Keratinocyte (primary cell): Measurements from ENCODE around the gene SLC9A2. TPM values are rescaled to one million over a fixed set of nuclear protein-coding genes. Genes with fewer than 3 reads are reported as not detected.

ENCODE experiments used
- DNase-seq: peaks from one replicate; pipeline ENCODE4 v3.0.0-alpha.2; 2011; ENCODE audit warnings: low read depth, missing footprints, low spot score
- FAIRE-seq: peaks from 2 replicates; lab custom pipeline; 2011; peaks lifted over from hg19 to GRCh38; lab: Jason Lieb, UNC
- H2AFZ ChIP-seq: 2 replicates; pipeline ENCODE4 v1.6.0; 2012; ENCODE audit warnings: low read length, control low read depth, inconsistent platforms; ENCODE audit not compliant: control insufficient read depth
- H3K27ac ChIP-seq: 2 replicates; pipeline ENCODE4 v1.5.1; 2011; ENCODE audit warnings: low read length; ENCODE audit not compliant: control insufficient read depth, insufficient read depth
- H3K27me3 ChIP-seq: 3 replicates; pipeline ENCODE4 v1.6.0; 2011; ENCODE audit warnings: low read length; ENCODE audit not compliant: control insufficient read depth, insufficient read depth; ENCODE audit errors: extremely low read depth
- H3K36me3 ChIP-seq, 2 experiments: 2 replicates in 1 of 2; 3 replicates in 1 of 2; pipeline ENCODE4 v1.5.1; 2011; ENCODE audit warnings: low read length in 2 of 2, mild to moderate bottlenecking in 1 of 2; ENCODE audit not compliant: control insufficient read depth in 2 of 2, insufficient read depth in 2 of 2; ENCODE audit errors: extremely low read depth in 1 of 2
- H3K4me1 ChIP-seq: 3 replicates; pipeline ENCODE4 v1.5.1; 2011; ENCODE audit warnings: low read length; ENCODE audit not compliant: control insufficient read depth, insufficient read depth; ENCODE audit errors: extremely low read depth
- H3K4me2 ChIP-seq: 3 replicates; pipeline ENCODE4 v1.6.0; 2011; ENCODE audit warnings: low read depth, low read length; ENCODE audit not compliant: control insufficient read depth, insufficient read depth; ENCODE audit errors: extremely low read depth
- H3K4me3 ChIP-seq, 3 experiments: fragments of 200-600 bp in 1 of 3; sonication (generic) in 1 of 3; 2 replicates in 2 of 3; 3 replicates in 1 of 3; pipeline ENCODE4 v1.5.1; 2011 to 2016; ENCODE audit warnings: low read length in 3 of 3, mild to moderate bottlenecking in 3 of 3, control low read depth in 2 of 3, inconsistent platforms in 1 of 3, low read depth in 1 of 3, mixed read lengths in 1 of 3, mixed run types in 1 of 3, moderate library complexity in 1 of 3; ENCODE audit not compliant: control insufficient read depth in 2 of 3, insufficient read depth in 2 of 3; ENCODE audit errors: extremely low read depth in 1 of 3
- H3K79me2 ChIP-seq: 2 replicates; pipeline ENCODE4 v1.6.0; 2012; ENCODE audit warnings: low read length; ENCODE audit not compliant: control insufficient read depth, insufficient read depth
- H3K9ac ChIP-seq: 3 replicates; pipeline ENCODE4 v1.6.0; 2011; ENCODE audit warnings: low read length; ENCODE audit not compliant: control insufficient read depth, insufficient read depth; ENCODE audit errors: extremely low read depth
- H3K9me1 ChIP-seq: 3 replicates; pipeline ENCODE4 v1.6.0; 2011; ENCODE audit warnings: low read length; ENCODE audit not compliant: control insufficient read depth, insufficient read depth; ENCODE audit errors: extremely low read depth
- H3K9me3 ChIP-seq: 2 replicates; pipeline ENCODE4 v1.5.1; 2012; ENCODE audit warnings: low read depth, low read length; ENCODE audit not compliant: control insufficient read depth
- H4K20me1 ChIP-seq: 3 replicates; pipeline ENCODE4 v1.6.0; 2011; ENCODE audit warnings: low read length; ENCODE audit not compliant: control insufficient read depth, insufficient read depth; ENCODE audit errors: extremely low read depth
- CTCF ChIP-seq, 3 experiments: IDR thresholded peaks in 1 of 3; conservative IDR thresholded peaks in 1 of 3; optimal IDR thresholded peaks in 1 of 3; 2 replicates in 2 of 3; 3 replicates in 1 of 3; pipeline versions ENCODE3 to v1.5.1; 2011; ENCODE audit warnings: low read length in 3 of 3, mild to moderate bottlenecking in 3 of 3, moderate library complexity in 2 of 3, control low read depth in 1 of 3, inconsistent platforms in 1 of 3; ENCODE audit not compliant: insufficient read depth in 2 of 3; ENCODE audit errors: extremely low read depth in 1 of 3
- EZH2 ChIP-seq: IDR thresholded peaks from one replicate; pipeline ENCODE4 v1.6.1; 2012; ENCODE audit warnings: inconsistent platforms, mild to moderate bottlenecking, low read length, moderate library complexity
- dilution Hi-C: fragments of 300-500 bp; cut with MboI; formaldehyde crosslinking; loops from one replicate; pipeline ENCODE4 v1.7.0; 2020; ENCODE audit warnings: low sequenced_read_pairs; ENCODE audit not compliant: extremely low pct_ligation_motif_present
- polyA plus RNA-seq, 5 experiments: library from polyadenylated mRNA; depleted of rRNA in 3 of 5; stranded (reverse) in 3 of 5; stranded (forward) in 1 of 5; unstranded in 1 of 5; fragments of >200 nt; gene quantifications; 1 replicate in 1 of 5; 2 replicates in 3 of 5; 3 replicates in 1 of 5; pipeline versions ENCODE4 v1.2.1 to v1.2.3, GENCODE V29; 2011 to 2012; ENCODE audit warnings: missing spikeins in 2 of 5, low read depth in 1 of 5, low replicate concordance in 1 of 5

Gene SLC9A2
- polyA plus RNA-seq, 1 donor (not counting 4 experiments of a cell fraction or from before 2014, with no cell fraction given) = 0.13 TPM

GRCh38 chr2:102637358-102637757 lies 18.0 kb downstream of the SLC9A2 start:
- H3K27me3 ChIP-seq = no peaks in the 10 kb centered on the region
- no peak overlapping the region for H2AFZ ChIP-seq
- DNase-seq = no peak
- H3K4me1 ChIP-seq = peaks cover 16% of the 10 kb centered on the region
- no peaks in the 10 kb centered on the region for H3K9me3 ChIP-seq
- H4K20me1 ChIP-seq = no peaks in the 10 kb centered on the region
- H3K36me3 ChIP-seq = no peaks in the 10 kb centered on the region
- H3K4me2 ChIP-seq = peak overlapping the region; percentile 17
- no peak for TF ChIP-seq EZH2
- peak in 2 of 3 experiments; percentile 30 to 53 for TF ChIP-seq CTCF (optimal IDR thresholded peaks at IDR 0.05 in 1 of 3, IDR thresholded peaks at IDR 0.05 in 1 of 3, conservative IDR thresholded peaks at IDR 0.05 in 1 of 3; ENCODE audit: extremely low read depth in 1 of 3, insufficient read depth in 2 of 3, low read length in 3 of 3)
- H3K79me2 ChIP-seq = no peaks in the 10 kb centered on the region
- FAIRE-seq = peak; percentile 85
- H3K9me1 ChIP-seq = no peaks in the 10 kb centered on the region
- H3K27ac ChIP-seq = no peak overlapping the region
- H3K4me3 ChIP-seq = no peak overlapping the region
- H3K9ac ChIP-seq = no peak overlapping the region
- dilution Hi-C loops = no loop called here

- no peaks in the 10 kb centered on the region for H3K9me3 ChIP-seq
These were observed 20.1 kb downstream of the SLC9A2 start for GRCh38 chr2:102639429-102639828.

More at GRCh38 chr2:102639429-102639828, 20.1 kb downstream of the SLC9A2 start:
- Histone ChIP-seq H3K4me1 (peaks cover 12% of the 10 kb centered on the region), H3K36me3 (no peaks in the 10 kb centered on the region), H3K27me3 (peaks cover 2% of the 10 kb centered on the region), H3K79me2 (no peaks in the 10 kb centered on the region), H2AFZ (no peak overlapping the region), H3K4me3 (no peak overlapping the region), H3K9me1 (no peaks in the 10 kb centered on the region), H4K20me1 (no peaks in the 10 kb centered on the region), H3K4me2 (no peak overlapping the region), H3K27ac (no peak overlapping the region), H3K9ac (no peak overlapping the region)
- DNase-seq (no peak), FAIRE-seq (no peak)
- dilution Hi-C loops = no loop called here
- TF ChIP-seq EZH2 (no peak), CTCF (optimal IDR thresholded peaks at IDR 0.05 in 1 of 3, IDR thresholded peaks at IDR 0.05 in 1 of 3, conservative IDR thresholded peaks at IDR 0.05 in 1 of 3; ENCODE audit: extremely low read depth in 1 of 3, insufficient read depth in 2 of 3, low read length in 3 of 3) (no peak)
